Mucosa of stomach (tissue), 1 donor: ENCODE results near the gene MCC.

Experiments
- H3K27me3 ChIP-seq: one replicate; pipeline ENCODE4 v1.7.0; 2013; ENCODE audit warnings: mild to moderate bottlenecking, low read length; ENCODE audit not compliant: control insufficient read depth, insufficient read depth
- H3K36me3 ChIP-seq: one replicate; pipeline ENCODE4 v1.7.0; 2013; ENCODE audit warnings: low read length; ENCODE audit not compliant: control insufficient read depth, insufficient read depth
- H3K4me1 ChIP-seq: one replicate; pipeline ENCODE4 v1.7.0; 2013; ENCODE audit warnings: mild to moderate bottlenecking, low read length; ENCODE audit not compliant: control insufficient read depth, insufficient read depth
- H3K4me3 ChIP-seq: one replicate; pipeline ENCODE4 v1.7.0; 2013; ENCODE audit warnings: low read length
- H3K9ac ChIP-seq: one replicate; pipeline ENCODE4 v1.7.0; 2013; ENCODE audit warnings: mild to moderate bottlenecking, low read length, moderate library complexity
- H3K9me3 ChIP-seq: one replicate; pipeline ENCODE4 v1.7.0; 2013; ENCODE audit warnings: mild to moderate bottlenecking, low read length, moderate library complexity; ENCODE audit not compliant: control insufficient read depth
- donor health status: Pancreatic carcinoma.

MCC gene

DNA sequence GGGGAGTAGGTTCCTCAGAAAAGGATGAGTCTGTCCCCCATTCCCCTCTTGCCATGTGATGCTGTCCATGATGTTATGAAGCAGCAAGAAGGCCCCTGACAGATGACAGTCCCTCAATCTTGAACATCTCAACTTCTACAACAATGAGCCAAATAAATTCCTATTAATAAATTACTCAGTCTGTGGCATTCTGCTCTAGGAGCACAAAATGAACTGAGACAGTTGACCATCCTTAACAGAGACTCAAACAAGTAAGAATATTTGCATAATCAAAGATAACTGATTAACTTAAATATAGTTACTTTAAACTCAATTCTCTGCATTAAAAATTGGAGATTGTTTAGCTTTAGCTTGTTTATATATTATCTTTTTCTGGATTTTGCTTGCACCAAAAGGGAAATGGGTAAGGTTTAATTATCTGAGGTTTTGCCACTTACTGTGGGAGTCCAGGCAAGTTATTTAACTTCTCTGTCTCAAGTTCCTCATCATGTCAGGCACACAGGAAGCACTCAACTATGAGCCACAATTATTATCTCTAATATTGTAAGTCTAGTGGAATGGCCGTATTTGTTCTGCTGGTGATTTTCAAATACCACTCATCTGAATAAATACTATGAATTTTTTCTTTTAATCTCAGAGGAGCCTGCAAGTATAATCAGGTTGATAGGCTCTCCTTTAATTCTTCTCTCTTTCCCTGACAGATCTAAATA is 216.4 kb downstream of the MCC start:
- Histone ChIP-seq H3K9me3 (no peaks in the 10 kb centered on the region), H3K36me3 (no peaks in the 10 kb centered on the region), H3K27me3 (no peaks in the 10 kb centered on the region), H3K9ac (no peak overlapping the region), H3K4me3 (no peak overlapping the region), H3K4me1 (peaks cover 6% of the 10 kb centered on the region)

DNA sequence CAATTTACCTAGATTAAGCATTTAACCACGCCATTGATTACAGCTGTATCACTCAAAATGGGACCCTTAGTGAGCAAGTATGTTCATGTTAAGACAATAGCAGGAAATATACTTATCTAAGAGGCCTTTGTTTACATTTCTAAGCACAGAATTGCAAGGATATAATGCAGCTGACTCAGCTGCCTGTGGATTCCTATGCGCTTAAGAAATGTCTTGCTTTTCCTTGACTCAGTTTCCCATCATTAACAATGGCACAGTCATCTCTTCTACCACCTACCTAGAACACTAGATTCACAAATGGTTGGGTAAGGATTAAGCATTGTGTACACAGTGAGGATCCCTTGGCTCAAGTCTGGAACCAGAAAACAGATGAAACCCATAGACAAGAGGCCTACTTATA is 217.2 kb downstream of the MCC start:
- H3K4me1 ChIP-seq: peaks cover 6% of the 10 kb centered on the region
- no peak overlapping the region for H3K9ac ChIP-seq
- H3K4me3 ChIP-seq: no peak overlapping the region
- no peaks in the 10 kb centered on the region for H3K36me3 ChIP-seq
- no peaks in the 10 kb centered on the region for H3K9me3 ChIP-seq
- H3K27me3 ChIP-seq: no peaks in the 10 kb centered on the region

DNA sequence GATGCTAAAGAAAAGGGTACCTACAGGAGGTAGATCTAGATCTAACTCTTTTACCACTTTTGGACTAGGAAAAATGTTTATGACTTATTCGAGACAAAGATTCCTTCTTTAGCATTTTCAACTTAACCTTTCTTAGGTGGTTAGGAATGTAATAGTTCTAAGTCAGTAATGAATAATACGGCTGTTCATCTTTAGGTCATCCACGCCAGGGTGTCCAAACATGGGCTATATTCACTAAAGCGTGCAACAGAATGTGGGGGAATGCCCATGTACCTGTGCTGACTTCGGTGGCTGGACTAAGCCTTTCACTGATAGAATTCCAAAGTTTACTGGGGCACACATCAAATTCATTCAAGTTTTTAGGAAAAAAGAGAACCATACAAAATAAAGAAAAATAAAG is 218.2 kb downstream of the MCC start:
- H3K9ac ChIP-seq: no peak overlapping the region
- no peaks in the 10 kb centered on the region for H3K27me3 ChIP-seq
- peaks cover 6% of the 10 kb centered on the region for H3K4me1 ChIP-seq
- H3K36me3 ChIP-seq: no peaks in the 10 kb centered on the region
- H3K9me3 ChIP-seq: no peaks in the 10 kb centered on the region
- no peak overlapping the region for H3K4me3 ChIP-seq

DNA sequence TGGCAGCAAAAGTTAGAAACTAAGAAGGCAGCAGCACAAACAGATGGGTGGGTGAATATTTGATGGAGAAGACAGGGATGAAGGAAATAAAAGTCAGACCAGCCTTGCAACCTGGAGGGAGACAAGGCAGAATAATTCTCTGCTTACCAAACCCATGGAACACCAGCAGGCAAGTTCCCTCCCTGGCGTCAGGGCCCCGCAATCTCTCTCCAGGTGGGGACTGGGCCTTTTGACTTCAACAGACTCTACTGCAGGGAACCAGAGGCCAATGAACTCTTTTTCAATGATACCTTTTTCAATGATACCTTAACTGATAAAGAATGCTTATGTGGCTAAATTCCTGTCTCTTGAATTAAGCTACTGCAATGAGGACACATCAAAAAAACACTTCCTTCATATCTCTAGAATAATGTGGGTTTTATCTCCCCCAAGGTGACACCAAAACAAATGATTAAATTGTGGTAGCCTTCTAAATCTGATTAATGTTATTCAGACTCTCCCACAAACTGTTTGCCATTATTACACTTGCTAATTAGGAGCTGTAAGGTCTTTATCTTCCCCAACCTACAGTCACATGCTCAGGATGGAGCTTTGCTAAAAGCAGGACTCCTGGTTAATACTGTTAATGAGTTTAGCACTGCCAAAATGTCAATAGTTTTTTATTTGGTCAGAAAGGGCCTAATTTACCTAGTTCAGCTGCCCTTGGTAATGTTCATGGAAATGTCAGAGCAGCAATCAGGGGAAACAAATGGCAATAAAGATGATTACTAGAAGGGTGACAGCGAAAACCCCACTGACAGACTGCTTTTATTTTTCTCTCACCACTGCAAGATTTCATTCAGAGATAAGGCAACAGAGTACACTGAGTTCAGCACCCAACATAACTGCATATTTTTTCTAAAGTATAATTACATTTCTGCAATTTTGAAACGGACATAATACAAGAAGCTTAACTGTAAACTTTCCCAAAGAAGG is 218.9 kb downstream of the MCC start:
- peaks cover 6% of the 10 kb centered on the region for H3K4me1 ChIP-seq
- no peaks in the 10 kb centered on the region for H3K9me3 ChIP-seq
- H3K9ac ChIP-seq: no peak overlapping the region
- no peaks in the 10 kb centered on the region for H3K27me3 ChIP-seq
- no peak overlapping the region for H3K4me3 ChIP-seq
- H3K36me3 ChIP-seq: no peaks in the 10 kb centered on the region

DNA sequence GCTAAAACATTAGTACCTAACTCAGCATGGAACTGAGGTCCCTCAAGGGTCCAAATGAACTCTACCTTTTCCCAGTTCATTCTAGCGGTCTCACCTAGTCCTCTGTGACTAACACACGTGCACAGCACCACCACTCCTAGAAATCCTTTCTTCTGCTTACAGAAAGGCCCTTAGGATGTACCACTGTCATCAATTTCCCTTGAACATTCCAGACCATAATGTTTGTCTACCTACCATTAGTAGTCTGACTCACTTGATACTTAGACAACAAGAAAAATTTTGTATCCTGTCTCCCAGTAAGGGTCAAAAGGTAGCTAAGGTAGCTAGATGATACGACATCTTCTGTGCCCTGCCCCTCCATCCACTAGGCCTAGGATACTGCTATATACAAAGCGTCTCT is 220.0 kb downstream of the MCC start:
- no peak overlapping the region for H3K9ac ChIP-seq
- H3K27me3 ChIP-seq: no peaks in the 10 kb centered on the region
- H3K36me3 ChIP-seq: no peaks in the 10 kb centered on the region
- peaks cover 6% of the 10 kb centered on the region for H3K4me1 ChIP-seq
- H3K9me3 ChIP-seq: no peaks in the 10 kb centered on the region
- no peak overlapping the region for H3K4me3 ChIP-seq

DNA sequence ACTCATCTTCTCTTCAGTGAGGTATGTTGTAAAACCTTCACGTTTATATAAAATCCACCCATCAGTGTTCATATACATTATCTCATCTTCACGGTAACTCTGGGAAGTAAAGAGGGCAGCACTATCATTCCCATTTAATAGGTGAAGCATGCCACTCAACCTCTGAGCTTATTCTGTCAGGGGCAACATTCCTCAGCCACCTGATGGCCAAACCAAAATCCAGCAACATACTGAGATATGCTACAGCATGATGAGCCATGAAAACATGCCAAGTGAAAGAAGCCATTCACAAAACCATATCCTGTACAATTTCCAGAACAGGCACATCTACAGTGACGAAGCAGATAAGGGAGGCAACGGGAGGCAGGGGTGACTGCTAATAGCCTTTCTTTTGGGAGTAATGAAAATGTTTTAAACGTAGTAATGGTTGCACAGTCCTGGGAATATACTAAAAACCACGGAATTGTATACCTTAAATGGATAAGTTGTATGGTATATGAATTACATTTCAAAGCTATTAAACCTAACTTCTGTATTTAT is 220.8 kb downstream of the MCC start:
- Histone ChIP-seq H3K9me3 (no peaks in the 10 kb centered on the region), H3K27me3 (no peaks in the 10 kb centered on the region), H3K4me3 (no peak overlapping the region), H3K36me3 (no peaks in the 10 kb centered on the region), H3K9ac (no peak overlapping the region), H3K4me1 (peaks cover 6% of the 10 kb centered on the region)

DNA sequence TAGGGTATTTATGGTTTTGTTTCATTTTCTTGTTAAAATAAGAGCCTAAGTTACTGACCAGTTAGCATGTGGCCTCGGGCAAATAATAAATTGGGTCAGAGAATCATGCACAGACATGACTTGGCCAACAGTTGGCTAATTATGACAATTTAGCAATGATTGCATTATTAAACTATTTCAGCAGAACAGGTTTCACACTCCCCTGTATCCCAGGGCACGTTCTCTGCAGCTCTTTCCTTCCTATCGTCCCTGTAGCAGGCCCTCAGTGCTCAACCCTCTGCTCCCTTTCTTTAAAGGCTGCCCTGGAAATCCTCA is 221.4 kb downstream of the MCC start:
- Histone ChIP-seq H3K4me1 (peaks cover 6% of the 10 kb centered on the region), H3K27me3 (no peaks in the 10 kb centered on the region), H3K9me3 (no peaks in the 10 kb centered on the region)

DNA sequence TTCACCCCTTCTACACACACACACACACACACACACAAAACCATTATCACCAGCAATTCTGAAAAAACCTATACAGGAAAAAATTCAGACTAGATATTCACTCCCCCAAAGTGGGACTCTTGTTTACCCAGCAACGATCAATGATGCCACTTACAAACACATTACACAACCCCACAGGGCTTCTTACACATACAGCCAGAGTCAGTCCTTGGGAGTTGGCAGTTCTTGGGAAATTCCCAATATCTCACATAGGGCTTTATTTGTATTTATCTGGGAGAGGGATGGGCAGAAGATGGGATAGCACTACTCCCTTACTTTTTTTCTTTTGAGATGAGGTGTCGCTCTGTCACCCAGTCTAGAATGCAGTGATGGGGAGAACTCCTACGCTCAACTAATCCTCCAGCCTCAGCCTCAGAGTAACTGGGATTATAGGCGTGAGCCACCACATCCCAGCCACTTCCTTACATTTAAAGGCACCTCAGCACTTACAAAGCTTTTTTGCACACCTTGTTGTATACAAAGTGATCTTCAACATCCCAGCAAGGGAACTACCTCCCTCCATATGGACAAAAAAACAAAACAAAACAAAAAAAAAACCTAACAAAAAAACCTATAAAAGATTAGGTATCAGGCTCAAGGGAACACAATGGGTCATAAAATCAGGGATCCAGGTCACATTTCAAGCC is 221.9 kb downstream of the MCC start:
- no peaks in the 10 kb centered on the region for H3K27me3 ChIP-seq
- H3K9ac ChIP-seq: no peak overlapping the region
- H3K9me3 ChIP-seq: no peaks in the 10 kb centered on the region
- H3K4me3 ChIP-seq: no peak overlapping the region
- peaks cover 6% of the 10 kb centered on the region for H3K4me1 ChIP-seq
- H3K36me3 ChIP-seq: no peaks in the 10 kb centered on the region

More for the DNA sequence above, 221.4 kb downstream of the MCC start:
- no peak overlapping the region for H3K4me3 ChIP-seq
- H3K9ac ChIP-seq: no peak overlapping the region
- H3K36me3 ChIP-seq: no peaks in the 10 kb centered on the region

DNA sequence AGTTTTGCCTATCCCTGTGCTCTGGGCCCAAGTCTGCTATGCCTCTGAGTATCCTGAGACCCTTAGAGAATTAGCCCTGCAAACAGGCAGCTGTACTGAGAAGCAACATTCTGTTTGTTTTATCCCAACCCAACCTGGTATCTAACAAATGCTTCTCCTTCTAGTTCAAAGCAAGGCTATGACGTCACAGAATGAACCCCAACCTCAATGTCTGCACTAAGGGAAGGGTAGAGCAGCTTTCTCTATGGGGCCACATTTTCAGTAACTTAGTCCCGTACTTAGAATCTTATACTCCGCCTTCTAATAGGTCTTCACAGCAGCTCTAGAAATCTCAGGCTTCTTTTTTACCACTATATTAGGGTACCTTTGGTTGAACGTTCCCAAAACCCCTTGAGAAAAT is 223.1 kb downstream of the MCC start:
- H3K27me3 ChIP-seq: no peaks in the 10 kb centered on the region
- H3K4me3 ChIP-seq: no peak overlapping the region
- no peaks in the 10 kb centered on the region for H3K9me3 ChIP-seq
- no peaks in the 10 kb centered on the region for H3K4me1 ChIP-seq
- no peaks in the 10 kb centered on the region for H3K36me3 ChIP-seq
- no peak overlapping the region for H3K9ac ChIP-seq

DNA sequence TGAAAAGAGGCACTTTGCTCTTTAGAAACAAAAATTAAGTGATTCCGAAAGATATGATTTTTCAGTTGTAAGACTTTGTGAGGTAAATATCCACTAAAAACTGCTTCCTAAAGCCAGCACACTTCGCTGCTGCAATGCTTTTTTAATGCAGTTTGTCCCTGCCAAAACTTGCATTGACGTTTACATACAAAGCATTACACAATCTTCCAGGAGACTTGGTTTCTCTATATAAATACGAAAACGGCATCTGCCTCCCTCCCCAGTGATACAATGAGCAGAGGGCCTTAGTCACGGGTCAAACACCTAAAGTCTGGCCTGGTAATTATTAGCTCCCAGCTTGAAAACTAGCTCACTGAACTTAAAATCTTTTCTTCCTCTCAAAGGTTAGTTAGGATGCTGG is 224.2 kb downstream of the MCC start:
- Histone ChIP-seq H3K4me3 (no peak overlapping the region), H3K9me3 (no peaks in the 10 kb centered on the region), H3K27me3 (no peaks in the 10 kb centered on the region), H3K36me3 (no peaks in the 10 kb centered on the region), H3K4me1 (no peaks in the 10 kb centered on the region), H3K9ac (no peak overlapping the region)

DNA sequence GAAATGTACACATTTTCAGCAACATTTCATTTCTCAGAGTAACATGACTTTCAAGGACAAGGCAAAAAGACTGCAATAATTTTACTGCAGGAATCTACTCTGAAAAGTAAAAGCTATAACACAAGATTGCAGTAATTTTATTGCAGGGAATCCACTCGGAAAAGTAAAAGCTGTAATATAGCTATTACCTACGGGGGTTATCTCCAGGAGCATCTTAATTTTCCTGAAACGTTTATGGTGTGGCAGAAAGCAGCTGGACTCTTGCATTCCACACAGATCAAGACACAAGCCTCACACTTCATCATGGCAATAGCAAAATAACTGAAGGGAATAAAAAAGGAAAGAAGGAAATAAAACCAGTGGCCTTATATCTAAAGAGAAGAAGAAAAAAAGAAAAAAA is 224.7 kb downstream of the MCC start:
- H3K27me3 ChIP-seq: no peaks in the 10 kb centered on the region
- H3K9ac ChIP-seq: no peak overlapping the region
- H3K4me3 ChIP-seq: no peak overlapping the region
- no peaks in the 10 kb centered on the region for H3K9me3 ChIP-seq
- no peaks in the 10 kb centered on the region for H3K36me3 ChIP-seq
- no peaks in the 10 kb centered on the region for H3K4me1 ChIP-seq

DNA sequence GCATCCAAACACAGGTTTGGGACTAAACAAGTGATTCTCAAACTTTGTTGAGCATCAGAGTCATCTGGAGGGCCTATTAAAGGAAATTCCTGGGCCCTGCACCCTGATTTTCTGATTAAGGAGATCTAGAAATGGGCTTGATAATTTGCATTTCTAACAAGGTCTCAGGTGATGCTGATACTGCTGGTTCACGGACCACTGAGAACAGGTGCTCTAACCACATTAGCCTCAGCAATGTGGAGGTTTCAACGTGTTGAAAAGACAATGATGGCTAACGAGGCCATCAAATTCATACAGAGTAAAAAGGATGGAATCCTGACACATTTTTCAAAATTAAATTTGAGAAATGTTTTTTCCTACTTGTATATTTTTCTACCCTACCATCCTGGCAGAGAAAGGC is 225.6 kb downstream of the MCC start:
- H3K4me3 ChIP-seq: no peak overlapping the region
- no peaks in the 10 kb centered on the region for H3K27me3 ChIP-seq
- H3K36me3 ChIP-seq: no peaks in the 10 kb centered on the region
- no peaks in the 10 kb centered on the region for H3K4me1 ChIP-seq
- H3K9me3 ChIP-seq: no peaks in the 10 kb centered on the region
- no peak overlapping the region for H3K9ac ChIP-seq
